GM23338 (cell line): ENCODE data around the gene PCDHA12.

ENCODE experiments used
- CREB1 ChIP-seq: fragments of 250-450 bp; sonication (Bioruptor Pico); IDR thresholded peaks from 2 replicates; pipeline ENCODE4 v1.5.0; 2020; ENCODE audit warnings: low read depth, mild to moderate bottlenecking, moderate library complexity
- EZH2 ChIP-seq: fragments of 200-600 bp; sonication (generic); IDR thresholded peaks from one replicate; pipeline ENCODE4 v1.8.0; 2017; ENCODE audit warnings: antibody characterized with exemption, mild to moderate bottlenecking, low read depth; ENCODE audit not compliant: unreplicated experiment
- EZH2phosphoT487 ChIP-seq: fragments of 200-600 bp; sonication (generic); IDR thresholded peaks from one replicate; pipeline ENCODE4 v1.8.1; 2018; ENCODE audit warnings: antibody characterized with exemption; ENCODE audit not compliant: unreplicated experiment
- JUNB ChIP-seq: IDR thresholded peaks from one replicate; pipeline ENCODE4 v1.6.1; 2016; ENCODE audit warnings: antibody characterized with exemption; ENCODE audit not compliant: unreplicated experiment
- NANOG ChIP-seq: IDR thresholded peaks from 2 replicates; pipeline ENCODE4 v1.6.1; 2016; ENCODE audit warnings: antibody characterized with exemption, borderline replicate concordance
- POLR2AphosphoS5 ChIP-seq: IDR thresholded peaks from 2 replicates; pipeline ENCODE4 v1.6.1; 2016; ENCODE audit warnings: antibody characterized with exemption, low read depth
- REST ChIP-seq: IDR thresholded peaks from one replicate; pipeline ENCODE4 v1.6.1; 2018; ENCODE audit warnings: antibody characterized with exemption; ENCODE audit not compliant: unreplicated experiment
- STAT1 ChIP-seq: IDR thresholded peaks from one replicate; pipeline ENCODE4 v1.6.1; 2016; ENCODE audit warnings: antibody characterized with exemption; ENCODE audit not compliant: unreplicated experiment
- ZNF114 ChIP-seq: fragments of 250-450 bp; sonication (Bioruptor Pico); IDR thresholded peaks from 2 replicates; pipeline ENCODE4 v1.5.0; 2020; ENCODE audit warnings: mild to moderate bottlenecking, moderate library complexity
- ZNF331 ChIP-seq: fragments of 250-450 bp; sonication (Bioruptor Pico); IDR thresholded peaks from 2 replicates; pipeline ENCODE4 v1.5.0; 2020; ENCODE audit warnings: low read depth, mild to moderate bottlenecking, moderate library complexity
- TF ChIP-seq, protein P1 (sequence below), 2 experiments: fragments of 200-600 bp in 1 of 2; sonication (generic) in 1 of 2; conservative IDR thresholded peaks; 2 replicates each; pipeline versions ENCODE4 v1.5.1 to v1.6.1; 2016 to 2017; ENCODE audit warnings: antibody characterized with exemption in 2 of 2, low read depth in 2 of 2, mild to moderate bottlenecking in 2 of 2, moderate library complexity in 1 of 2
- TF ChIP-seq, protein P2 (sequence below): IDR thresholded peaks from 2 replicates; pipeline ENCODE4 v1.6.1; 2016; ENCODE audit warnings: antibody characterized with exemption

GRCh38 chr5:140923601-140924000, 48.5 kb downstream of the PCDHA12 start:
- TF ChIP-seq, protein P1, sequence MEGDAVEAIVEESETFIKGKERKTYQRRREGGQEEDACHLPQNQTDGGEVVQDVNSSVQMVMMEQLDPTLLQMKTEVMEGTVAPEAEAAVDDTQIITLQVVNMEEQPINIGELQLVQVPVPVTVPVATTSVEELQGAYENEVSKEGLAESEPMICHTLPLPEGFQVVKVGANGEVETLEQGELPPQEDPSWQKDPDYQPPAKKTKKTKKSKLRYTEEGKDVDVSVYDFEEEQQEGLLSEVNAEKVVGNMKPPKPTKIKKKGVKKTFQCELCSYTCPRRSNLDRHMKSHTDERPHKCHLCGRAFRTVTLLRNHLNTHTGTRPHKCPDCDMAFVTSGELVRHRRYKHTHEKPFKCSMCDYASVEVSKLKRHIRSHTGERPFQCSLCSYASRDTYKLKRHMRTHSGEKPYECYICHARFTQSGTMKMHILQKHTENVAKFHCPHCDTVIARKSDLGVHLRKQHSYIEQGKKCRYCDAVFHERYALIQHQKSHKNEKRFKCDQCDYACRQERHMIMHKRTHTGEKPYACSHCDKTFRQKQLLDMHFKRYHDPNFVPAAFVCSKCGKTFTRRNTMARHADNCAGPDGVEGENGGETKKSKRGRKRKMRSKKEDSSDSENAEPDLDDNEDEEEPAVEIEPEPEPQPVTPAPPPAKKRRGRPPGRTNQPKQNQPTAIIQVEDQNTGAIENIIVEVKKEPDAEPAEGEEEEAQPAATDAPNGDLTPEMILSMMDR (conservative IDR thresholded peaks at IDR 0.05; ENCODE audit: low read depth in 2 of 2), result no peak
- TF ChIP-seq ZNF114 (CRISPR knock-in tag) (no peak), EZH2 (no peak), REST (no peak), JUNB (no peak), CREB1 (CRISPR knock-in tag) (no peak), EZH2phosphoT487 (no peak), POLR2AphosphoS5 (no peak), ZNF331 (no peak), STAT1 (no peak), NANOG (no peak)
- TF ChIP-seq, protein P2, sequence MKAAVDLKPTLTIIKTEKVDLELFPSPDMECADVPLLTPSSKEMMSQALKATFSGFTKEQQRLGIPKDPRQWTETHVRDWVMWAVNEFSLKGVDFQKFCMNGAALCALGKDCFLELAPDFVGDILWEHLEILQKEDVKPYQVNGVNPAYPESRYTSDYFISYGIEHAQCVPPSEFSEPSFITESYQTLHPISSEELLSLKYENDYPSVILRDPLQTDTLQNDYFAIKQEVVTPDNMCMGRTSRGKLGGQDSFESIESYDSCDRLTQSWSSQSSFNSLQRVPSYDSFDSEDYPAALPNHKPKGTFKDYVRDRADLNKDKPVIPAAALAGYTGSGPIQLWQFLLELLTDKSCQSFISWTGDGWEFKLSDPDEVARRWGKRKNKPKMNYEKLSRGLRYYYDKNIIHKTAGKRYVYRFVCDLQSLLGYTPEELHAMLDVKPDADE, result no peak
